HG03159 (cell line): ENCODE measurements around the gene MED17.

Experiments
- ATAC-seq: cut with Tn5 transposase; IDR thresholded peaks from one replicate; pipeline ENCODE4 v1.9.1; 2021; ENCODE audit warnings: mild to moderate bottlenecking, moderate library complexity; ENCODE audit not compliant: unreplicated experiment

Gene MED17

DNA sequence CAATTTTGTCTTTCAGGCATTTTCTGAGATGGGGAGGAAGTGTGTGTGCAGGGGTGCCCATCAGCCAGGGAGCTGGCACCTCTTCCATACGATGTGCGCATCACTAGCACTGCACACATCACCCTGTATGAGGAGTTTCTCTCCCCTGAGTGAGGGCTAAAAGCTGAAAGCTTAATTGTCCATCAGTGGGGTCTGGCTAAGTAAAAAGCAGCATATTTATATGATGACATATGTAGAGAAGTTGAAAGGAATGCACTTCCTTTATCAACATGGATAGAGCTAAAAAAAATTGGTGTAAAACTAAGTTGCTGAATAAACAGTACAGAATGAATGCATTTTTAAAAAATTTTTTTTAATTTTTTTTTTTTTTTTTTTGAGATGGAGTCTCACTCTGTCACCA, 62.3 kb downstream of the MED17 start:
- ATAC-seq: no peak

DNA sequence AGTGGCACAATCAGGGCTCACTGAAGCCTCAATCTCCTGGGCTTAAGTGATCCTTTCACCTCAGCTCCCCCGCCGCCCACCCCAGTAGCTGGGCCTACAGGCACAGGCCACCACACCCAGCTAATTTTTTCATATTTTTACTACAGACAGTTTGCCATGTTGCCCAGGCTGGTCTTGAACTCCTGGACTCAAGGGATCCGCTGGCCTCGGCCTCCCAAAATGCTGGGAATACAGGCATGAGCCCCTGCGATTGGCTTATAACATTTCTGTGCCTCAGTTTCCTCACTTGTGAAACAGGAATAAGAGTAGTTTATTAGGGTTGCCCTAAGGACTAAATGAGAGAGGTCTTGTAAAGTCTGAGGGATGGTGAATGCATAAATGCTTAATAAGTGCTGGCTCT, 65.1 kb downstream of the MED17 start:
- no peak for ATAC-seq

DNA sequence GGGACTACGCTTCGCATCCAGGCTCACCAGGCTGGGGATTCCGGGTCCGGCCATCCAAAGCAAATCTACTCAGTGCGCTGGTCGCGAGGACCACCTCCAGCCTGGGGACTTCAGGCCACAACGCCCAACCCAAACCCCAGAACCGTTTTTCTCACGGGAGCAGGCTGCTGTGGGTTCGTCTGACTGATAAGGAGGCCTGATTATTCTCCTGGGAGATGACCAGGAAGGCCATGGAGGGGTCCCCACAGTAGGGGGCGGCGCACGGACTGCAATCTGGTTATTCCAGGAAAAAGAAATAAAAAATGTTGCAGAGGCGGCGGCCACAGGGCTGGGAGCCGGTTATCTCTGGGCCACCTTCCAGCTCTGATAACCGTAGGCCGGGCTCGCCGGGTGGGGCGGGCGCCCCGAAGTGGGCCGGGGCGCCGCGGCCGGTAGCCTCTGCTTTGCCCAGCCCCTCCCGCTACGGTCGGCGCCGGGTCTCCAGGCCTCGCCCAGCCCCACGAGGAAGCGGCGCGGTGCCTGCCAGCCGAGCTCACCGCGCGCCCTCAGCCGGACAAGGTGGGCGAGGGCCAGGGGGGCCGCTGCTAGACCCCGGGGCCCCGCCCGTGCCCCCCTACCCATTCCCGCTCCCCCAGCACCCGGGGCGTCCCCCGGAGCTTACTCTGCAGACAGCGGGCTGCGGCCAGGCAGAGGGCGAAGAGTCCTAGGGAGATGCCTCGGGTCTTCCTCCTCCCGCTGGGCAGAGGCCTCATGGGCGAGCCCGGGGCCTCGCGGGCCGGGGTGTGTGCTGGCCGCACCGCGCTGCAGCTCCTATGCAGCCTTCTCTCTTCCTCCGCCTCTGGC, 65.9 kb downstream of the MED17 start:
- ATAC-seq: no peak

DNA sequence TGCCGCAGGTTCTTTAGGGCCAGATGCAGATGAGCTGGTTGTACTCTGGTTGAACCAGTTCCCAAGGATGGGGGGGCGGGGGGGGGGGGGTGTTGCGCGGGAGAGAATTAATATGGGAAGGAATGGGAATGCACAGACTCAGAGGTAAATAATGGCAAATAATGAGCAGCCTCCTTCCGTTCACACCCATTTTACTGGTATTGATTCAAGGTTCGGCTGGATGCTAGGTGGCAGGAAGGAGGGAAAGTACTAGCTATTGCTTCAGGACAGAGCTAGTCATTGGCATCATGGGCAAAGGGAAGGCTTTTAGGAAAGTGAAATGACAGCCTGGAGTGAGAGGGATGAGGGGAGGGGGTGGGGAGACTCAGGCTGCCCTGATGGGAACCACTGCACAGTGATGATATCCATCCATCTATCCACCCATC, 66.5 kb downstream of the MED17 start, which contains the start of gene VSTM5:
TSS of gene VSTM5 (minus strand) at position 25 of the 425 bp plus-strand sequence. CDS start 116 bp downstream, outside the sequence.
- ATAC-seq: no peak

DNA sequence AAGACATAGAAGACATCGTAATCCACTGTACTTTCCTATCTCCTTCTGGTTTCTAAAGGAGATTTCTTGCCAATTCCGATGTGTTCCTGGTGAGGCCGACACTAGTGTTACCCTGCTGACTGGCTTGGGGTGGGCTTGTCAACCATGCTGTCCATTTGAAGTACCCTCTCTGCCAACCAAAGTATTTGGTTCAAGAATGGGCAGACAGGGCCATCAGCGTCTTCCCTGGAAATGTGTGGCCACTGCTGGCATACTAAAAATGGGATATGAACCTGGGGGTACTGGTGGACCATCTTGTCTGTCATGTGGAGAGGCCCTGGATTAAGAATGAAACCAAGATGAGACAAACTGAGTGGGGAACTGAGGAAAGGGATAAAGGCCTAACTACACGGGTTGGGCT, 68.2 kb downstream of the MED17 start:
- ATAC-seq: no peak

DNA sequence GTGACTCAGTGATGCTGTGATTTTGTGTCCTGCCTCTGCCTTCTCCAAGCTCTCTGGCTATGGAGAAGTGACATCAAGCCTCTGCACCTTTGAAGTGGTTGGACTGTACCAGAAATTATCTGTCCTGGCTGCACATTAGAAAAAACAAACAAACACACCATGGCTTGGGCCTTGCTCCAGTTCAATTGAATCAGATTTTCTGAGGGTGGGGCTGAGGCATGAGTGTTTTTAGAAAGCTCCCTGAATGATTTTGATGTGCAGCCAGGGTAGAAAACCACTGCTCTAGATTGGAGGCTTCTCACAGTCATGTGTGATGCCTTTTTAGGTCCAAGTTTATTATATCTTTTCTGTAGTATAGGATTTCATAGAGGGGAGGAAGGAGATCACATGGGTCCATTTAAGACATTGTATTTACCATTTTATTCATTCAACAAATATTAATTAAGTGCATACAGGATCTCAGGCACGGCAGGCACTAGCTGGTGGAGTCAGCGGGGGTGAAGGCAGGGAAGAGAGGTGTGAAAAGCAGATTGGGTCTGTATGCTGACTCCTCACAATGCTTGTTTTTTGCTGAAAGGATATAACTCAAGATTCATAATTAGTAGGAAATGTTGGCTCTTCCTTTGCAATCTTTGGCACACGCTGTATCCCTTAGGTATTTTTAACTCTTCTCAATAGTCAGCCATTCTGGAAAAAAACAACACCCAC, 73.5 kb downstream of the MED17 start:
- no peak for ATAC-seq

DNA sequence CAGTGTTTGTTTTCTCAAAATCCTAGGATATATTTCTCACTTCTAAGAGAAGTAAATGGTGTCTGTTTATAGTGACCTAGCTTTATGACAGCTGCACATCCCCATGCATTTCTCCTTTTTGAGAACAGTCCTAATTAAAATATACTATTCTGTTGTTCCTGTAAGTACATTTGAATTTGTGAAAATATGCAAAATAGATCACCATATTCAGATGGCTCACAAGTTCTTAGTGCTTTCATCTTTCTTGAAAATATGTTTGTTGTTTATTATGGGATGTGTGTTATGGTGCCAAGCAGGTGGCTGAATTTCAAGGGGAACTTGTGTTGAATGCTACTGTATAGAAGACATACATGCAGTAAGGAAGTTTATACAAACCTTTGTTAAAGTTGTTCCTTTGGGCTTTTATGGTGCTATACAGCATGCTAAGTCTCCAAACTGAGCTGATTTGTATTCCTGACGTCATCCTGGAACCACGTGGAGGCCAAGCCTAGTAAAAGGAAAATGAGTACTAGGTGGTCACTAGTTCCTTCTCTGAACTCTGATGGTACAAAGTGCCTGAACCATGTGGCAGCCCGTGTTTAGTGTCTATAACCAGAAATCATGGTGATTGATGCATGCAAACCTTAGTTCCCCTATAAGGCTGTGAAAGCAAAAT, 74.2 kb downstream of the MED17 start:
- ATAC-seq: no peak

DNA sequence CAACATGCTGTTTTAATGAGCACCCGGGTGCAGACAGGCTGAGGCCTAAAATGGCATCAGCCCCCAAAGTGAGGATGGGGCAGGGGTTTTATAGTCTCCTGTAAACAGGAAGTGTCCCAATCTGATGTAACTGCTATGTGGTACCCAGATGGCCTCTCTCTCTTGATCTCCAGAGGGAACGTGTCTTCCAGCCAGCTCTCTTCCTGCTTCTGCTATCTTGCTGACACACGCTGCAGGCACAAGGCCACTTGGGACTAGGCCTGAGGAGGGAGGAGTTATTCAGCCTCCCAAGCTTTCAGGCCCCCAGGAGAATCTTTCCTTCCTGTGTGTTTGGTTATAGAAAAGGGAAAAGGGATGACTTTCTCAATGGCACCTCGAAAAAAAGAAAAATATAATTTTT, 77.7 kb downstream of the MED17 start:
- no peak for ATAC-seq
